A549 (cell line): ENCODE results near the gene SYNPO2. TPM values are rescaled to one million over a fixed set of nuclear protein-coding genes. Genes with fewer than 3 reads are reported as not detected.

Experiments used
- ATAC-seq, 2 experiments: fragments of 200-7000 bp in 1 of 2; fragments of >200 bp in 1 of 2; cut with Nextera tagmentation in 1 of 2; cut with Tn5 transposase in 1 of 2; 3 replicates each; pipeline versions ENCODE4 v1.8.0 to v1.9.1; 2018 to 2020; ENCODE audit warnings: mild to moderate bottlenecking in 1 of 2, moderate library complexity in 1 of 2
- CTCF ChIA-PET: fragments of 300-600 bp; sonication (Branson Sonifier 250); formaldehyde crosslinking; extraction: SDS; loops from one replicate; lab custom pipeline; 2021; ENCODE audit warnings: antibody characterized with exemption, inconsistent platforms; lab: Yijun Ruan, JAX
- POLR2A ChIA-PET: fragments of 350-600 bp; formaldehyde crosslinking; extraction: SDS; loops from one replicate; lab custom pipeline; 2021; ENCODE audit warnings: antibody characterized with exemption, inconsistent platforms; lab: Yijun Ruan, JAX
- DNase-seq, 2 experiments: peaks; one replicate each; pipeline versions ENCODE4 v3.0.0 to v3.0.0-alpha.2; 2011 to 2016; ENCODE audit warnings: low read depth in 1 of 2, low spot score in 1 of 2
- FAIRE-seq: peaks from 2 replicates; lab custom pipeline; 2011; peaks lifted over from hg19 to GRCh38; lab: Jason Lieb, UNC
- H3K27ac ChIP-seq, 2 experiments: fragments of >200 bp; sonication (Bioruptor Twin); formaldehyde crosslinking; 3 replicates each; pipeline ENCODE4 v1.5.1; 2016 to 2017
- H3K4me1 ChIP-seq: fragments of >200 bp; sonication (Bioruptor Twin); formaldehyde crosslinking; 3 replicates; pipeline ENCODE4 v1.6.1; 2016
- H3K4me2 ChIP-seq: fragments of >200 bp; sonication (Bioruptor Twin); formaldehyde crosslinking; 3 replicates; pipeline ENCODE4 v1.6.1; 2016
- H3K4me3 ChIP-seq: fragments of >200 bp; sonication (Bioruptor Twin); formaldehyde crosslinking; 3 replicates; pipeline ENCODE4 v1.5.1; 2016
- H3K9me3 ChIP-seq: fragments of >200 bp; sonication (Bioruptor Twin); formaldehyde crosslinking; 3 replicates; pipeline ENCODE4 v1.6.1; 2016
- CBX2 ChIP-seq: fragments of 200-600 bp; sonication (generic); IDR thresholded peaks from 2 replicates; pipeline ENCODE4 v1.6.1; 2016; ENCODE audit warnings: low read depth, mild to moderate bottlenecking, borderline replicate concordance
- CBX8 ChIP-seq: fragments of 200-600 bp; sonication (generic); IDR thresholded peaks from 2 replicates; pipeline ENCODE4 v1.6.1; 2016
- CEBPB ChIP-seq, 2 experiments: fragments of >200 bp in 1 of 2; sonication (Bioruptor Twin) in 1 of 2; formaldehyde crosslinking in 1 of 2; IDR thresholded peaks; 2 replicates each; pipeline ENCODE4 v1.6.1; 2012 to 2016
- CHD2 ChIP-seq: fragments of 150-350 bp; IDR thresholded peaks from 2 replicates; pipeline ENCODE4 v1.6.1; 2014; ENCODE audit warnings: low read length; ENCODE audit not compliant: partially characterized antibody
- CHD4 ChIP-seq: fragments of 200-600 bp; sonication (generic); IDR thresholded peaks from 2 replicates; pipeline ENCODE4 v1.6.1; 2016; ENCODE audit warnings: antibody characterized with exemption, mild to moderate bottlenecking, borderline replicate concordance
- CTCF ChIP-seq: fragments of >200 bp; sonication (Bioruptor Twin); formaldehyde crosslinking; IDR thresholded peaks from 3 replicates; pipeline ENCODE4 v1.5.1; 2016
- EHF ChIP-seq: fragments of 250-450 bp; sonication (Bioruptor Pico); IDR thresholded peaks from 2 replicates; pipeline ENCODE4 v1.5.0; 2020; ENCODE audit warnings: mild to moderate bottlenecking
- EHMT2 ChIP-seq: fragments of 200-600 bp; sonication (generic); IDR thresholded peaks from 2 replicates; pipeline ENCODE4 v1.6.1; 2016; ENCODE audit warnings: antibody characterized with exemption, low read depth, mild to moderate bottlenecking, moderate library complexity
- EP300 ChIP-seq, 2 experiments: fragments of >200 bp; sonication (Bioruptor Twin); formaldehyde crosslinking; IDR thresholded peaks; 2 replicates in 1 of 2; 3 replicates in 1 of 2; pipeline ENCODE4 v1.6.1; 2016 to 2017
- FOSL2 ChIP-seq, 2 experiments: fragments of 450-650 bp in 1 of 2; fragments of >200 bp in 1 of 2; sonication (Bioruptor Twin) in 1 of 2; formaldehyde crosslinking; IDR thresholded peaks; 2 replicates each; pipeline versions ENCODE4 v1.5.0 to v1.6.1; 2016 to 2020; ENCODE audit warnings: mild to moderate bottlenecking in 1 of 2, moderate library complexity in 1 of 2
- GATA3 ChIP-seq: IDR thresholded peaks from 2 replicates; pipeline ENCODE4 v1.6.1; 2012; ENCODE audit warnings: borderline replicate concordance
- HDAC2 ChIP-seq: fragments of 200-600 bp; sonication (generic); IDR thresholded peaks from 2 replicates; pipeline ENCODE4 v1.6.1; 2016
- HEYL ChIP-seq: fragments of 250-450 bp; sonication (Bioruptor Pico); IDR thresholded peaks from 2 replicates; pipeline ENCODE4 v1.8.0; 2021; ENCODE audit warnings: mild to moderate bottlenecking, moderate library complexity
- HMGXB4 ChIP-seq: fragments of 250-450 bp; sonication (Bioruptor Pico); IDR thresholded peaks from 2 replicates; pipeline ENCODE4 v1.5.0; 2021; ENCODE audit warnings: mild to moderate bottlenecking, moderate library complexity, borderline replicate concordance
- JUN ChIP-seq, 2 experiments: fragments of >200 bp; sonication (Bioruptor Twin); formaldehyde crosslinking; IDR thresholded peaks; 2 replicates in 1 of 2; 3 replicates in 1 of 2; pipeline ENCODE4 v1.6.1; 2016 to 2017
- JUNB ChIP-seq: fragments of >200 bp; sonication (Bioruptor Twin); formaldehyde crosslinking; IDR thresholded peaks from 2 replicates; pipeline ENCODE4 v1.6.1; 2016
- MAZ ChIP-seq: fragments of 150-350 bp; IDR thresholded peaks from 2 replicates; pipeline ENCODE4 v1.6.1; 2014; ENCODE audit warnings: antibody characterized with exemption, low read depth, low read length, borderline replicate concordance
- MYC ChIP-seq: IDR thresholded peaks from 2 replicates; pipeline ENCODE4 v1.6.1; 2012; ENCODE audit warnings: mild to moderate bottlenecking, inconsistent platforms, low read length, improper control_type of control experiment, borderline replicate concordance
- NR3C1 ChIP-seq: fragments of >200 bp; sonication (Bioruptor Twin); formaldehyde crosslinking; IDR thresholded peaks from 3 replicates; pipeline ENCODE4 v1.6.1; 2017
- PBX3 ChIP-seq: IDR thresholded peaks from 2 replicates; pipeline ENCODE4 v1.6.1; 2012
- POLR2A ChIP-seq: IDR thresholded peaks from 2 replicates; pipeline ENCODE4 v1.6.1; 2012; ENCODE audit warnings: mild to moderate bottlenecking, low read length
- POLR2AphosphoS2 ChIP-seq: conservative IDR thresholded peaks from 2 replicates; pipeline ENCODE4 v1.6.1; 2012; ENCODE audit warnings: low read length, improper control_type of control experiment, inconsistent platforms
- RFX5 ChIP-seq: fragments of 450-650 bp; IDR thresholded peaks from 2 replicates; pipeline ENCODE4 v1.7.1; 2014; ENCODE audit warnings: antibody characterized with exemption, mild to moderate bottlenecking, moderate library complexity
- SMC3 ChIP-seq: fragments of >200 bp; sonication (Bioruptor Twin); formaldehyde crosslinking; IDR thresholded peaks from 3 replicates; pipeline ENCODE4 v1.6.1; 2018; ENCODE audit warnings: inconsistent platforms
- SREBF2 ChIP-seq: fragments of 450-650 bp; IDR thresholded peaks from 2 replicates; pipeline ENCODE4 v1.6.1; 2014; ENCODE audit warnings: mild to moderate bottlenecking, moderate library complexity
- TP53 ChIP-seq: fragments of 250-450 bp; sonication (Bioruptor Pico); IDR thresholded peaks from 2 replicates; pipeline ENCODE4 v1.5.0; 2021; ENCODE audit warnings: mild to moderate bottlenecking, moderate library complexity
- ZC3H11A ChIP-seq: fragments of 450-650 bp; IDR thresholded peaks from 2 replicates; pipeline ENCODE4 v1.6.1; 2014; ENCODE audit warnings: antibody characterized with exemption, mild to moderate bottlenecking
- ZFP36 ChIP-seq: fragments of 450-650 bp; IDR thresholded peaks from 2 replicates; pipeline ENCODE4 v1.6.1; 2014; ENCODE audit warnings: borderline replicate concordance; ENCODE audit not compliant: partially characterized antibody
- ZNF302 ChIP-seq: fragments of 250-450 bp; sonication (Bioruptor Pico); IDR thresholded peaks from 2 replicates; pipeline ENCODE4 v1.9.0; 2021; ENCODE audit warnings: inconsistent platforms, mild to moderate bottlenecking, moderate library complexity
- WGBS: methylation state at CpG from one replicate; pipeline ENCODE4 v1.1.6; 2017; ENCODE audit errors: missing lambda C conversion rate; 5-methylcytosine and 5-hydroxymethylcytosine counted together
- polyA plus RNA-seq, 4 experiments: library from polyadenylated mRNA; depleted of rRNA in 3 of 4; stranded (reverse); fragments of >200 nt; fragmentation: RNase III in 1 of 4; extraction: RNeasy Plus Mini Kit Qiagen cat#74134 plus additional on column Dnase treatment in 1 of 4; gene quantifications; 2 replicates in 3 of 4; 3 replicates in 1 of 4; pipeline ENCODE4 v1.2.3, GENCODE V29; 2011 to 2017
- TF ChIP-seq, protein P1 (sequence below): IDR thresholded peaks from 2 replicates; pipeline ENCODE4 v1.6.1; 2012
- TF ChIP-seq, protein P2 (sequence below): fragments of >200 bp; sonication (Bioruptor Twin); formaldehyde crosslinking; IDR thresholded peaks from 2 replicates; pipeline ENCODE4 v1.6.1; 2016
- TF ChIP-seq, protein P3 (sequence below): fragments of 250-450 bp; sonication (Bioruptor Pico); IDR thresholded peaks from 2 replicates; pipeline ENCODE4 v1.5.0; 2020; ENCODE audit warnings: low read depth, mild to moderate bottlenecking, moderate library complexity
- TF ChIP-seq, protein P4 (sequence below): fragments of 150-350 bp; IDR thresholded peaks from 2 replicates; pipeline ENCODE4 v1.6.1; 2014; ENCODE audit warnings: low read depth, mild to moderate bottlenecking, low read length

SYNPO2 gene
- polyA plus RNA-seq, 2 of the 4 experiments (the other 2 are of a cell fraction): 2.5 to 8.8 TPM

- ChIA-PET POLR2A (interaction anchor here (0.8 to 1.7 kb wide), 2 partner anchors 22 to 132 kb away, joined by 3 to 5 read pairs; partner anchors contain the start of gene USP53), CTCF (no interaction called here)
- ATAC-seq (peak; percentile 96 to 97), FAIRE-seq (no peak), DNase-seq (peak; percentile 18 to 94)
- no peaks in the 10 kb centered on the region for H3K9me3 ChIP-seq
- no peak overlapping the region for H3K4me3 ChIP-seq
- 0% methylated on average over 2 of the region's 2 CpGs for WGBS
- peak overlapping the region; percentile 68 for H3K4me2 ChIP-seq
- peak overlapping the region; percentile 91 to 93 for H3K27ac ChIP-seq
- peaks cover 33% of the 10 kb centered on the region for H3K4me1 ChIP-seq
- TF ChIP-seq CHD4: no peak
- TF ChIP-seq ZC3H11A: no peak
- TF ChIP-seq ZFP36: no peak
- TF ChIP-seq HMGXB4: no peak
- no peak for TF ChIP-seq CBX8
- peak; percentile 80 for TF ChIP-seq JUNB
- TF ChIP-seq TP53 (CRISPR knock-in tag): no peak
- no peak for TF ChIP-seq CBX2
- TF ChIP-seq, protein P1, sequence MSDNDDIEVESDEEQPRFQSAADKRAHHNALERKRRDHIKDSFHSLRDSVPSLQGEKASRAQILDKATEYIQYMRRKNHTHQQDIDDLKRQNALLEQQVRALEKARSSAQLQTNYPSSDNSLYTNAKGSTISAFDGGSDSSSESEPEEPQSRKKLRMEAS: peak; percentile 54; the same call in 1 of the 2 replicates
- peak; percentile 34 for TF ChIP-seq FOSL2 (IDR thresholded peaks at IDR 0.05)
- TF ChIP-seq FOSL2 (CRISPR knock-in tag; IDR thresholded peaks at IDR 0.05): peak; percentile 87
- TF ChIP-seq RFX5: no peak
- TF ChIP-seq HDAC2: no peak
- TF ChIP-seq SMC3: peak; percentile 37; the same call in 2 of the 3 replicates
- TF ChIP-seq POLR2A: no peak
- TF ChIP-seq CHD2: no peak
- no peak for TF ChIP-seq POLR2AphosphoS2
- TF ChIP-seq NR3C1: no peak
- TF ChIP-seq EHF (CRISPR knock-in tag): 0 out of 2 replicates have a peak, but pooled peaks have one; percentile 32
- TF ChIP-seq, protein P2, sequence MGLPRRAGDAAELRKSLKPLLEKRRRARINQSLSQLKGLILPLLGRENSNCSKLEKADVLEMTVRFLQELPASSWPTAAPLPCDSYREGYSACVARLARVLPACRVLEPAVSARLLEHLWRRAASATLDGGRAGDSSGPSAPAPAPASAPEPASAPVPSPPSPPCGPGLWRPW: 0 out of 2 replicates have a peak, but pooled peaks have one; percentile 7
- peak; percentile 83 for TF ChIP-seq GATA3
- no peak for TF ChIP-seq PBX3
- TF ChIP-seq, protein P3, sequence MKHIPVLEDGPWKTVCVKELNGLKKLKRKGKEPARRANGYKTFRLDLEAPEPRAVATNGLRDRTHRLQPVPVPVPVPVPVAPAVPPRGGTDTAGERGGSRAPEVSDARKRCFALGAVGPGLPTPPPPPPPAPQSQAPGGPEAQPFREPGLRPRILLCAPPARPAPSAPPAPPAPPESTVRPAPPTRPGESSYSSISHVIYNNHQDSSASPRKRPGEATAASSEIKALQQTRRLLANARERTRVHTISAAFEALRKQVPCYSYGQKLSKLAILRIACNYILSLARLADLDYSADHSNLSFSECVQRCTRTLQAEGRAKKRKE (CRISPR knock-in tag): no peak
- TF ChIP-seq, protein P4, sequence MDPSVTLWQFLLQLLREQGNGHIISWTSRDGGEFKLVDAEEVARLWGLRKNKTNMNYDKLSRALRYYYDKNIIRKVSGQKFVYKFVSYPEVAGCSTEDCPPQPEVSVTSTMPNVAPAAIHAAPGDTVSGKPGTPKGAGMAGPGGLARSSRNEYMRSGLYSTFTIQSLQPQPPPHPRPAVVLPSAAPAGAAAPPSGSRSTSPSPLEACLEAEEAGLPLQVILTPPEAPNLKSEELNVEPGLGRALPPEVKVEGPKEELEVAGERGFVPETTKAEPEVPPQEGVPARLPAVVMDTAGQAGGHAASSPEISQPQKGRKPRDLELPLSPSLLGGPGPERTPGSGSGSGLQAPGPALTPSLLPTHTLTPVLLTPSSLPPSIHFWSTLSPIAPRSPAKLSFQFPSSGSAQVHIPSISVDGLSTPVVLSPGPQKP: no peak
- peak in 1 of 2 experiments; percentile 18; a peak in 1 of 4 replicates for TF ChIP-seq CEBPB (IDR thresholded peaks at IDR 0.05)
- TF ChIP-seq JUN (IDR thresholded peaks at IDR 0.05): peak; percentile 66 to 93; a peak in 3 of 5 replicates
- TF ChIP-seq MYC: no peak
- no peak for TF ChIP-seq CTCF
- peak; percentile 56 to 69; a peak in 2 of 5 replicates for TF ChIP-seq EP300 (IDR thresholded peaks at IDR 0.05)
- TF ChIP-seq SREBF2: no peak
- TF ChIP-seq EHMT2: no peak
- no peak for TF ChIP-seq ZNF302 (CRISPR knock-in tag)
- no peak for TF ChIP-seq HEYL (CRISPR knock-in tag)
- TF ChIP-seq MAZ: no peak
These were observed 192.3 kb downstream of the SYNPO2 start for GRCh38 chr4:119080721-119081541.
